ENCODE measurements around the gene TSC2.
A peak's percentile ranks its signal among the peaks of the same experiment; 100 is the strongest.

The TSC2 gene

GRCh38 chr16:2003827-2004641 is 43.8 kb upstream of the TSC2 start:
- no peaks in the 10 kb centered on the region for H3K27me3 ChIP-seq (ENCODE audit: control insufficient read depth, insufficient read depth, low read length)
- H3K9me3 ChIP-seq (ENCODE audit: control insufficient read depth, insufficient read depth, low read length), result no peaks in the 10 kb centered on the region
- peaks cover 5% of the 10 kb centered on the region for H3K4me1 ChIP-seq (ENCODE audit: control insufficient read depth, insufficient read depth, low read length)
- H3K27ac ChIP-seq (ENCODE audit: low read length), result no peak overlapping the region
- peak; percentile 94 for DNase-seq (ENCODE audit: low read depth, low spot score)
- no CpG with 5 or more reads among the region's 36 CpGs for WGBS (ENCODE audit: insufficient coverage, insufficient read length)
- H3K4me3 ChIP-seq (ENCODE audit: low read length), result no peak overlapping the region
- peaks cover 39% of the 10 kb centered on the region for H3K36me3 ChIP-seq (ENCODE audit: control insufficient read depth, insufficient read depth, low read length)

DNA sequence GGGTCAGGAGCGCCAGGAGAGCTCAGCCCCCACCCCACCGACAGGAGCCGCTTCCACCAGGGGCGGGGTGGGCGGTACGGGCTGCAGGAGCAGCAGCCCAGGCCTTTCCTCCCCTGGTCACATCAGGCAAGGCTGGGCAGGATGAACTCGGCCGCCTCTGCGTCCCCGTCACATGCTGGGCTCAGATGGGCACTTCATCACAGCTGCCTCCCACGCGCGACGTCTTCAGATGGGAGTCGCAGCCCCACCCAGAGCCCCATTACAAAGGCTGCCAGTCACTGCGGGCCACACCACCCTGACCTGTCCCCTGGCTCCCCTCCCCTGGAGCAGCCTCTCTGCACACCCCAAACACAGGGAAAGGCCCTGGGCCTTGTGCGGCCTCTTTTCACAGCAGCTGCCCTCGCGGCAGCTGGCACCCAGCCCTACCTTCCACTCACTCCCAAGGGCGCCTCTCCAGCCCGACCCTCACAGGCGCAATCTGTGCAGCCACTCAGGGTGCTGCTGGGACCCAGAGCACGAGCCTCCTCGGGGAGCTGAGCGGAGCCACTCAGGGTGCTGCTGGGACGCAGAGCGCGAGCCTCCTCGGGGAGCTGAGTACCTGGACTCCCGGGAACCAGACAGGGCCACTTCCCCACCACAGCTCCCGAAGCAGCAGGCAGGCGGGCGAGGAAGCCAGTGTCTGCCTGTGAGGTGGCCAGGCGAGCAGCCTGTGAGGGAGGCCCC is 42.8 kb upstream of the TSC2 start:
- no peaks in the 10 kb centered on the region for H3K27me3 ChIP-seq (ENCODE audit: control insufficient read depth, insufficient read depth, low read length)
- DNase-seq (ENCODE audit: low read depth, low spot score), result no peak
- H3K27ac ChIP-seq (ENCODE audit: low read length), result no peak overlapping the region
- peaks cover 5% of the 10 kb centered on the region for H3K4me1 ChIP-seq (ENCODE audit: control insufficient read depth, insufficient read depth, low read length)
- no peaks in the 10 kb centered on the region for H3K9me3 ChIP-seq (ENCODE audit: control insufficient read depth, insufficient read depth, low read length)
- no CpG with 5 or more reads among the region's 34 CpGs for WGBS (ENCODE audit: insufficient coverage, insufficient read length)
- no peak overlapping the region for H3K4me3 ChIP-seq (ENCODE audit: low read length)
- peaks cover 30% of the 10 kb centered on the region for H3K36me3 ChIP-seq (ENCODE audit: control insufficient read depth, insufficient read depth, low read length)

GRCh38 chr16:2005646-2006045 is 42.1 kb upstream of the TSC2 start:
- Histone ChIP-seq H3K4me1 (ENCODE audit: control insufficient read depth, insufficient read depth, low read length) (peaks cover 5% of the 10 kb centered on the region), H3K27me3 (ENCODE audit: control insufficient read depth, insufficient read depth, low read length) (no peaks in the 10 kb centered on the region), H3K9me3 (ENCODE audit: control insufficient read depth, insufficient read depth, low read length) (no peaks in the 10 kb centered on the region), H3K4me3 (ENCODE audit: low read length) (no peak overlapping the region), H3K27ac (ENCODE audit: low read length) (no peak overlapping the region), H3K36me3 (ENCODE audit: control insufficient read depth, insufficient read depth, low read length) (peaks cover 26% of the 10 kb centered on the region)
- no peak for DNase-seq (ENCODE audit: low read depth, low spot score)
- WGBS (ENCODE audit: insufficient coverage, insufficient read length), result no CpG with 5 or more reads among the region's 21 CpGs

- no peak overlapping the region for H3K27ac ChIP-seq (ENCODE audit: low read length)
- no peak for DNase-seq (ENCODE audit: low read depth, low spot score)
- H3K9me3 ChIP-seq (ENCODE audit: control insufficient read depth, insufficient read depth, low read length), result no peaks in the 10 kb centered on the region
- H3K4me3 ChIP-seq (ENCODE audit: low read length), result no peak overlapping the region
- WGBS (ENCODE audit: insufficient coverage, insufficient read length), result no CpG with 5 or more reads among the region's 8 CpGs
- no peaks in the 10 kb centered on the region for H3K27me3 ChIP-seq (ENCODE audit: control insufficient read depth, insufficient read depth, low read length)
- H3K36me3 ChIP-seq (ENCODE audit: control insufficient read depth, insufficient read depth, low read length), result peaks cover 21% of the 10 kb centered on the region
- H3K4me1 ChIP-seq (ENCODE audit: control insufficient read depth, insufficient read depth, low read length), result peaks cover 5% of the 10 kb centered on the region
Observed at GRCh38 chr16:2006317-2006716, 41.5 kb upstream of the TSC2 start.

GRCh38 chr16:2007081-2007836 is 40.5 kb upstream of the TSC2 start:
- Histone ChIP-seq H3K27ac (ENCODE audit: low read length) (no peak overlapping the region), H3K36me3 (ENCODE audit: control insufficient read depth, insufficient read depth, low read length) (peaks cover 12% of the 10 kb centered on the region), H3K4me3 (ENCODE audit: low read length) (no peak overlapping the region), H3K9me3 (ENCODE audit: control insufficient read depth, insufficient read depth, low read length) (no peaks in the 10 kb centered on the region), H3K27me3 (ENCODE audit: control insufficient read depth, insufficient read depth, low read length) (no peaks in the 10 kb centered on the region), H3K4me1 (ENCODE audit: control insufficient read depth, insufficient read depth, low read length) (peaks cover 5% of the 10 kb centered on the region)
- no peak for DNase-seq (ENCODE audit: low read depth, low spot score)
- WGBS (ENCODE audit: insufficient coverage, insufficient read length), result no CpG with 5 or more reads among the region's 16 CpGs

GRCh38 chr16:2008009-2008526 is 39.7 kb upstream of the TSC2 start:
- H3K27ac ChIP-seq (ENCODE audit: low read length), result no peak overlapping the region
- DNase-seq (ENCODE audit: low read depth, low spot score), result no peak
- no peaks in the 10 kb centered on the region for H3K9me3 ChIP-seq (ENCODE audit: control insufficient read depth, insufficient read depth, low read length)
- H3K4me1 ChIP-seq (ENCODE audit: control insufficient read depth, insufficient read depth, low read length), result peaks cover 5% of the 10 kb centered on the region
- WGBS (ENCODE audit: insufficient coverage, insufficient read length), result no CpG with 5 or more reads among the region's 15 CpGs
- peaks cover 4% of the 10 kb centered on the region; the same call in 1 of the 2 replicates for H3K36me3 ChIP-seq (ENCODE audit: control insufficient read depth, insufficient read depth, low read length)
- no peak overlapping the region for H3K4me3 ChIP-seq (ENCODE audit: low read length)
- no peaks in the 10 kb centered on the region for H3K27me3 ChIP-seq (ENCODE audit: control insufficient read depth, insufficient read depth, low read length)

DNA sequence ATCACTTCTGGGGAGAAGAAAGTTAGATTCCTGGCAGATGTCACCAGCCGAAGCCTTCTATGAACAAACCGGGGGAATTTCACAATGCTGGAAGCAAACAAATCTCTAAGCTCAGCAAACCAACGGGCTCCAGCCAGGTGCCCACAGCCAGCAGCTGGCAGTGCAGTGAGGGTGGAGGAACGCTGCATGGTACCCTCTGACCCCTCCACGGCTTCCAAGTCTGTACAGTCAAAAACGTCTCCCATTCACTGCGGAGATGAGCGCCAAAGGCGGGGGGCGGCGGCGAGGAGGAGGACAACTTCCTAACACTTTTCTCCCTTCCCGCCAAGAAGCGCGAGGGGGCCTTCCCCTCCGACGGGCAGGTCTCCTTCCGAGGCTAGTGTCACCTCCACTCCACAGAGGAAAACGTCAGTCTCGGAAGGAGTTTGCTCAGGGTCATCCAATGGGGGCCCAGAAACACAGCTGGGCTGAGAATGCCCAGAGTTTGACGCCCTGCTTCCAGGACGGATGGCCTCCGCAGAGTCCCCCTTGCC is 39.1 kb upstream of the TSC2 start:
- no CpG with 5 or more reads among the region's 23 CpGs for WGBS (ENCODE audit: insufficient coverage, insufficient read length)
- H3K4me1 ChIP-seq (ENCODE audit: control insufficient read depth, insufficient read depth, low read length), result peaks cover 5% of the 10 kb centered on the region
- DNase-seq (ENCODE audit: low read depth, low spot score), result no peak

DNA sequence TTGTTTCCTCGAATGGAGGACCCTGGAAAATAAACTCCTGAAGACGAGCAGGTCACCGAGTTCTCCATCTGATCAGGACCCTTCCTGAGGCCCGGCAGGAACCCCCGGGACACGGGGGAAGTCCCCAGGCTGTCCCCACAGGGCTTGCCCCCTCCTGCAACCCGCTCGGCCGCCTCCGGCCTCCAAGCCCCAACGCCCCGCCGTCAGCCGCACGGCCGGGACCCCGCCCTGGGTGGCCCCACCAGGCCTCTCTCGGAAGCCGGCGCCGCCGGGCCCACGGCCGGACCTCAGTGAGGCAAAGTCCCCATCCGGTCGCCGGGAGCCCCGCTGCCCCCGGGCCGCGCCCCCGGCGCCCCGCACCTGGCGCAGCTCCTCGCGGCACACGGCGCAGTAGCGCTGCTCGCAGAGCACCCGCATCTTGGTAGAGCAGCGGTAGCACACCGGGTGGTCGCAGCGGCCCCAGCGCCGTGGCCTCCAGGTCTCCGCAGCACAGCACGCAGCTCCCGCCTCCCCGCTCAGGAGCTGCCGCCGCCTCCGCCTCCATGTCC is 38.5 kb upstream of the TSC2 start:
- H3K27ac ChIP-seq (ENCODE audit: low read length), result no peak overlapping the region
- no peak for DNase-seq (ENCODE audit: low read depth, low spot score)

More for the DNA sequence above, 39.1 kb upstream of the TSC2 start:
- no peaks in the 10 kb centered on the region for H3K9me3 ChIP-seq (ENCODE audit: control insufficient read depth, insufficient read depth, low read length)
- peak overlapping the region; percentile 96 for H3K4me3 ChIP-seq (ENCODE audit: low read length)
- no peaks in the 10 kb centered on the region; the same call in 1 of the 2 replicates for H3K36me3 ChIP-seq (ENCODE audit: control insufficient read depth, insufficient read depth, low read length)
- no peak overlapping the region for H3K27ac ChIP-seq (ENCODE audit: low read length)
- no peaks in the 10 kb centered on the region for H3K27me3 ChIP-seq (ENCODE audit: control insufficient read depth, insufficient read depth, low read length)

GRCh38 chr16:2009791-2010510 is 37.8 kb upstream of the TSC2 start, which contains the start of gene ZNF598:
TSS of gene ZNF598 (minus strand) at chr16:2009821.
- no peak within 1 kb of the TSS for H3K27ac ChIP-seq (ENCODE audit: low read length)

More for the DNA sequence above, 38.5 kb upstream of the TSC2 start:
- no peaks in the 10 kb centered on the region for H3K9me3 ChIP-seq (ENCODE audit: control insufficient read depth, insufficient read depth, low read length)
- no peaks in the 10 kb centered on the region for H3K27me3 ChIP-seq (ENCODE audit: control insufficient read depth, insufficient read depth, low read length)
- no peaks in the 10 kb centered on the region; the same call in 1 of the 2 replicates for H3K36me3 ChIP-seq (ENCODE audit: control insufficient read depth, insufficient read depth, low read length)
- WGBS (ENCODE audit: insufficient coverage, insufficient read length), result no CpG with 5 or more reads among the region's 55 CpGs
- peaks cover 4% of the 10 kb centered on the region for H3K4me1 ChIP-seq (ENCODE audit: control insufficient read depth, insufficient read depth, low read length)
- H3K4me3 ChIP-seq (ENCODE audit: low read length), result peak overlapping the region; percentile 96

More at GRCh38 chr16:2009791-2010510, 37.8 kb upstream of the TSC2 start, which contains the start of gene ZNF598:
- Histone ChIP-seq H3K27me3 (ENCODE audit: control insufficient read depth, insufficient read depth, low read length) (no peaks in the 10 kb centered on the region), H3K4me3 (ENCODE audit: low read length) (peak within 1 kb of the TSS; percentile 96), H3K4me1 (ENCODE audit: control insufficient read depth, insufficient read depth, low read length) (peaks cover 1% of the 10 kb centered on the region), H3K9me3 (ENCODE audit: control insufficient read depth, insufficient read depth, low read length) (no peaks in the 10 kb centered on the region), H3K36me3 (ENCODE audit: control insufficient read depth, insufficient read depth, low read length) (no peaks in the 10 kb centered on the region; the same call in 1 of the 2 replicates)
- WGBS (ENCODE audit: insufficient coverage, insufficient read length), result no CpG with 5 or more reads among the region's 52 CpGs
- DNase-seq (ENCODE audit: low read depth, low spot score), result no peak
